ENCODE results near the gene SPRR4. TPM values are rescaled to one million over a fixed set of nuclear protein-coding genes. Genes with fewer than 3 reads are reported as not detected.
"Not testable (repeated sequence)": the region's sequence is repeated elsewhere in the genome, so short reads cannot be mapped to it uniquely, and the experiment has no call there.

The SPRR4 gene
- total RNA-seq, 2 donors from 2014 or later, result not detected

DNA sequence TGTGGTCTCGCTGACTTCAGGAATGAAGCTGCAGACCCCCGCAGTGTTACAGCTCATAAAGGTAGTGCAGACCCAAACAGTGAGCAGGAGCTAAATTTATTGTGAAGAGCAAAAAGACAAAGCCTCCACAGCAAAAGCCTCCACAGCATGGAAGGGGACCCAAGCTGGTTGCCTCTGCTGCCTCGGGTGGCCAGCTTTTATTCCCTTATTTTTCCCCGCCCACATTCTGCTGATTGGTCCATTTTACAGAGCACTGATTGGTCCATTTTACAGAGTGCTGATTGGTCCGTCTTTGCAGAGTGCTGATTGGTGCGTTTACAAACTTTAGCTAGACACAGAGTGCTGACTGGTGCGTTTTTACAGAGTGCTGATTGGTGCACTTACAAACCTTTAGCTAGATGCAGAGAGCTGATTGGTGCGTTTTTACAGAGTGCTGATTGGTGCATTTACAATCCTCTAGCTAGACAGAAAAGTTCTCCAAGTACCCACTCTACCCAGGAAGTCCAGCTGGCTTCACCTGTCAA lies 40.8 kb downstream of the SPRR4 start:
- not testable (repeated sequence) for H3K9me3 Mint-ChIP-seq; ATAC-seq; H3K4me3 Mint-ChIP-seq; H3K27ac Mint-ChIP-seq; DNase-seq (ENCODE audit: low spot score); H3K4me1 Mint-ChIP-seq (ENCODE audit: low read depth in 2 of 2); H3K36me3 Mint-ChIP-seq
- peaks cover 11 to 33% of the 10 kb centered on the region in 2 donors for H3K27me3 Mint-ChIP-seq

DNA sequence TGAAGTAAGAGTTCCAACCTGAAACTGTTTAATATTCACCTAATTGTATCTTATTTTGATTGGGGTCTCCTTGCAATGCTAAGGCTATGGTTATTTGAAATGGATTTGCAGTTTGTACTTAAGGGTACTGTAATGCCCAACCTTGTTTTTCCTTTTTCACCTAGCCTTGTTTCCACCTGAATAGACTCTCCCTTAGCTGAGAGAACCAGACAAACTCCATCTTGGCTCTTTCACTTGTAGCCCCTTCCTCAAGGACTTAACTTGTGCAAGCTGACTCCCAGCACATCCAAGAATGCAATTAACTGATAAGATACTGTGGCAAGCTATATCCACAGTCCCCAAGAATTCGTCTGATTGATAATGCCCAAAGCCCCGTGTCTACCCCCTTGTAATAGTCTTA lies 51.4 kb downstream of the SPRR4 start:
- peaks cover 27 to 50% of the 10 kb centered on the region in 2 donors for H3K27me3 Mint-ChIP-seq
- not testable (repeated sequence) for H3K4me3 Mint-ChIP-seq; H3K4me1 Mint-ChIP-seq (ENCODE audit: low read depth in 2 of 2); H3K36me3 Mint-ChIP-seq; H3K27ac Mint-ChIP-seq; H3K9me3 Mint-ChIP-seq; DNase-seq (ENCODE audit: low spot score); ATAC-seq

Other genes starting within 250 kb of the SPRR4 start
- gene KPRP, start 212.6 kb upstream of the SPRR4 start, total RNA-seq, result not detected
- gene LCE1F, start 195.5 kb upstream of the SPRR4 start, total RNA-seq, result not detected
- gene LCE1E, start 184.4 kb upstream of the SPRR4 start, total RNA-seq, result not detected
- not detected for gene LCE1D, start 173.9 kb upstream of the SPRR4 start, total RNA-seq
- not detected for gene LCE1C, start 164.0 kb upstream of the SPRR4 start, total RNA-seq
- gene LCE1B, start 158.7 kb upstream of the SPRR4 start, total RNA-seq, result not detected
- not detected for gene LCE1A, start 143.2 kb upstream of the SPRR4 start, total RNA-seq
- not detected for gene LCE6A, start 127.8 kb upstream of the SPRR4 start, total RNA-seq
- gene LCE7A, start 110.7 kb upstream of the SPRR4 start, total RNA-seq, result not detected
- not detected for gene SMCP, start 92.3 kb upstream of the SPRR4 start, total RNA-seq
- not detected for gene IVL, start 62.1 kb upstream of the SPRR4 start, total RNA-seq
- not detected for gene SPRR5, start 23.4 kb upstream of the SPRR4 start, total RNA-seq
- not detected for gene SPRR1A, start 13.4 kb downstream of the SPRR4 start, total RNA-seq
- gene SPRR3, start 31.1 kb downstream of the SPRR4 start, total RNA-seq, result not detected
- not detected for gene SPRR1B, start 60.6 kb downstream of the SPRR4 start, total RNA-seq
- gene SPRR2D, start 70.5 kb downstream of the SPRR4 start, total RNA-seq, result not detected
- gene SPRR2A, start 86.9 kb downstream of the SPRR4 start, total RNA-seq, result not detected
- gene SPRR2B, start 101.0 kb downstream of the SPRR4 start, total RNA-seq, result not detected
- not detected for gene SPRR2E, start 123.9 kb downstream of the SPRR4 start, total RNA-seq
- not detected for gene SPRR2F, start 142.9 kb downstream of the SPRR4 start, total RNA-seq
- not detected for gene SPRR2G, start 180.2 kb downstream of the SPRR4 start, total RNA-seq
- not detected for gene LELP1, start 232.8 kb downstream of the SPRR4 start, total RNA-seq
- not detected for gene PRR9, start 246.9 kb downstream of the SPRR4 start, total RNA-seq

All from natural killer cell treated with Interleukin-12 subunit alpha and Interleukin-12 subunit beta and Interleukin-15 and Interleukin-18, amount 100 ng/mL, for 72 hours (primary cell).